CD14-positive monocyte (primary cell): ENCODE results near the gene HLA-F. TPM values are rescaled to one million over a fixed set of nuclear protein-coding genes. Genes with fewer than 3 reads are reported as not detected.
A peak's percentile ranks its signal among the peaks of the same experiment; 100 is the strongest.

Source experiments
- DNase-seq, 3 donors: peaks; one replicate each; pipeline ENCODE4 v3.0.0-alpha.2; 2011 to 2022
- H2AFZ ChIP-seq: 2 replicates; pipeline ENCODE4 v1.6.0; 2012; ENCODE audit warnings: mild to moderate bottlenecking, low read depth, low read length, inconsistent platforms; ENCODE audit not compliant: insufficient read depth, poor library complexity, severe bottlenecking
- H3K27ac ChIP-seq, 2 donors: 1 replicate in 1 of 2; 2 replicates in 1 of 2; pipeline ENCODE4 v1.5.1; 2012 to 2013; ENCODE audit warnings: low read length in 2 of 2, control low read depth in 1 of 2, inconsistent platforms in 1 of 2, low read depth in 1 of 2, mild to moderate bottlenecking in 1 of 2
- H3K27me3 ChIP-seq, 2 donors: one replicate each; pipeline versions ENCODE4 v1.6.0 to v1.6.1; 2011 to 2013; ENCODE audit warnings: low read length in 2 of 2; ENCODE audit not compliant: control insufficient read depth in 2 of 2, insufficient read depth in 2 of 2
- H3K36me3 ChIP-seq, 2 donors: replicated peaks in 1 of 2; 1 replicate in 1 of 2; 2 replicates in 1 of 2; pipeline versions ENCODE4 v1.5.1 to v1.6.1; 2012 to 2013; ENCODE audit warnings: low read length in 2 of 2, control low read depth in 1 of 2, inconsistent platforms in 1 of 2, mild to moderate bottlenecking in 1 of 2; ENCODE audit not compliant: insufficient read depth in 2 of 2, control insufficient read depth in 1 of 2
- H3K4me1 ChIP-seq, 2 donors: 1 replicate in 1 of 2; 2 replicates in 1 of 2; pipeline versions ENCODE4 v1.5.1 to v1.6.1; 2012 to 2013; ENCODE audit warnings: low read length in 2 of 2, control low read depth in 1 of 2, inconsistent platforms in 1 of 2, mild to moderate bottlenecking in 1 of 2, moderate library complexity in 1 of 2; ENCODE audit not compliant: insufficient read depth in 2 of 2, control insufficient read depth in 1 of 2
- H3K4me2 ChIP-seq: replicated peaks from 2 replicates; pipeline ENCODE3; 2012; ENCODE audit warnings: low read length, moderate library complexity, mild to moderate bottlenecking; ENCODE audit not compliant: poor library complexity, severe bottlenecking; ENCODE audit errors: extremely low read depth
- H3K4me3 ChIP-seq, 3 experiments: fragments of 200-600 bp in 1 of 3; sonication (generic) in 1 of 3; replicated peaks in 1 of 3; 1 replicate in 2 of 3; 2 replicates in 1 of 3; pipeline ENCODE4 v1.5.1; 2011 to 2013; ENCODE audit warnings: low read length in 3 of 3, mild to moderate bottlenecking in 3 of 3, control low read depth in 2 of 3, low read depth in 2 of 3, inconsistent platforms in 1 of 3, moderate library complexity in 1 of 3
- H3K79me2 ChIP-seq: 2 replicates; pipeline ENCODE4 v1.6.0; 2012; ENCODE audit warnings: mild to moderate bottlenecking, control low read depth, inconsistent platforms, low read length, moderate library complexity; ENCODE audit not compliant: insufficient read depth
- H3K9ac ChIP-seq: 2 replicates; pipeline ENCODE4 v1.6.0; 2017; ENCODE audit warnings: low read length, mild to moderate bottlenecking; ENCODE audit not compliant: insufficient read depth, poor library complexity, severe bottlenecking
- H3K9me3 ChIP-seq, 2 donors: replicated peaks in 1 of 2; 1 replicate in 1 of 2; 2 replicates in 1 of 2; pipeline versions ENCODE4 v1.5.1 to v1.6.1; 2012 to 2013; ENCODE audit warnings: low read length in 2 of 2, control low read depth in 1 of 2; ENCODE audit not compliant: control insufficient read depth in 1 of 2, insufficient read depth in 1 of 2
- H4K20me1 ChIP-seq: 2 replicates; pipeline ENCODE4 v1.6.0; 2012; ENCODE audit warnings: mild to moderate bottlenecking, low read length, control low read depth, moderate library complexity; ENCODE audit not compliant: insufficient read depth
- H3K27ac Mint-ChIP-seq, 7 donors: one replicate each; pipeline ENCODE4 v1.8.0; 2020; ENCODE audit warnings: mild to moderate bottlenecking in 7 of 7, mixed read lengths in 7 of 7, moderate library complexity in 6 of 7, inconsistent platforms in 2 of 7
- H3K27me3 Mint-ChIP-seq, 3 donors: one replicate each; pipeline ENCODE4 v1.8.0; 2021 to 2022; ENCODE audit warnings: low read depth in 3 of 3, mild to moderate bottlenecking in 3 of 3, mixed read lengths in 3 of 3, moderate library complexity in 3 of 3, inconsistent platforms in 1 of 3
- H3K36me3 Mint-ChIP-seq, 2 donors: one replicate each; pipeline ENCODE4 v1.8.0; 2020; ENCODE audit warnings: mixed read lengths in 2 of 2, inconsistent platforms in 1 of 2, mild to moderate bottlenecking in 1 of 2
- H3K4me1 Mint-ChIP-seq: one replicate; pipeline ENCODE4 v1.8.0; 2020; ENCODE audit warnings: mild to moderate bottlenecking, mixed read lengths
- H3K4me3 Mint-ChIP-seq, 2 donors: one replicate each; pipeline ENCODE4 v1.8.0; 2020; ENCODE audit warnings: mild to moderate bottlenecking in 2 of 2, mixed read lengths in 2 of 2, moderate library complexity in 1 of 2
- H3K9me3 Mint-ChIP-seq, 7 donors: one replicate each; pipeline ENCODE4 v1.8.0; 2020 to 2022; ENCODE audit warnings: mixed read lengths in 7 of 7, mild to moderate bottlenecking in 6 of 7, moderate library complexity in 6 of 7, inconsistent platforms in 2 of 7
- CTCF ChIP-seq: fragments of 200-600 bp; IDR thresholded peaks from one replicate; pipeline ENCODE4 v1.8.0; 2022; ENCODE audit warnings: antibody characterized with exemption, mild to moderate bottlenecking
- WGBS: methylation state at CpG from one replicate; pipeline ENCODE4 v1.1.5; 2013; ENCODE audit warnings: missing lambda C conversion rate; ENCODE audit not compliant: insufficient coverage; 5-methylcytosine and 5-hydroxymethylcytosine counted together
- intact Hi-C, 2 donors: fragments of 100-400 bp; cut with micrococcal nuclease; formaldehyde crosslinking; loops; one replicate each; pipeline versions ENCODE4 v1.15.0 to v1.15.1; 2023
- polyA plus RNA-seq, 3 donors: library from polyadenylated mRNA; depleted of rRNA in 1 of 3; unstranded in 2 of 3; stranded (reverse) in 1 of 3; fragments of 300-500 nt in 2 of 3; fragments of >200 nt in 1 of 3; fragmentation: Illumina TruSeq in 2 of 3; gene quantifications; 1 replicate in 2 of 3; 2 replicates in 1 of 3; pipeline ENCODE4 v1.2.3, GENCODE V29; 2012 to 2021

HLA-F gene
- polyA plus RNA-seq, 3 donors, result 283 to 816 (median 394) TPM

GRCh38 chr6:29724937-29725869 lies 2.0 kb downstream of the HLA-F start:
- WGBS, result 100% methylated on average over 5 of the region's 11 CpGs
- Mint-ChIP-seq H3K4me3 (peak overlapping the region; percentile 93 to 95), H3K27me3 (peaks cover 1 to 7% (median 5%) of the 10 kb centered on the region in 3 donors), H3K36me3 (peaks cover 45% of the 10 kb centered on the region in 2 donors), H3K4me1 (peaks cover 52% of the 10 kb centered on the region), H3K9me3 (peaks cover 0 to 8% (median 1%) of the 10 kb centered on the region in 7 donors), H3K27ac (peak overlapping the region in 6 of 7 donors; percentile 30 to 99 (median 96))
- Histone ChIP-seq H3K4me2 (peak overlapping the region; percentile 85), H3K4me3 (peak overlapping the region; percentile 80 to 99 (median 89)), H3K36me3 (peaks cover 42 to 46% of the 10 kb centered on the region in 2 donors), H3K79me2 (peaks cover 35% of the 10 kb centered on the region), H2AFZ (no peak overlapping the region), H3K9ac (peak overlapping the region; percentile 99), H4K20me1 (peaks cover 61% of the 10 kb centered on the region), H3K9me3 (no peaks in the 10 kb centered on the region), H3K27me3 (no peaks in the 10 kb centered on the region), H3K4me1 (peaks cover 18 to 22% of the 10 kb centered on the region in 2 donors), H3K27ac (peak overlapping the region in 1 of 2 donors; percentile 96)
- intact Hi-C loops, result loop anchor here in 1 of 2 donors (10.0 kb wide), 1 partner anchor 220 kb away; the partner anchor contains the start of gene HLA-A
- no peak for DNase-seq
- TF ChIP-seq CTCF, result no peak

GRCh38 chr6:29726001-29726400 lies 2.8 kb downstream of the HLA-F start:
- no peak overlapping the region for H2AFZ ChIP-seq
- WGBS, result no CpG with 5 or more reads among the region's 1 CpG
- H3K27ac ChIP-seq, result no peak overlapping the region
- peak overlapping the region; percentile 93 to 95 for H3K4me3 Mint-ChIP-seq
- peak overlapping the region in 1 of 3 experiments; percentile 99 for H3K4me3 ChIP-seq
- peaks cover 18 to 22% of the 10 kb centered on the region in 2 donors for H3K4me1 ChIP-seq
- H3K27ac Mint-ChIP-seq, result peak overlapping the region in 4 of 7 donors; percentile 30 to 66 (median 57)
- peaks cover 42 to 46% of the 10 kb centered on the region in 2 donors for H3K36me3 ChIP-seq
- H3K4me1 Mint-ChIP-seq, result peaks cover 54% of the 10 kb centered on the region
- H4K20me1 ChIP-seq, result peaks cover 61% of the 10 kb centered on the region
- peaks cover 1 to 7% (median 5%) of the 10 kb centered on the region in 3 donors for H3K27me3 Mint-ChIP-seq
- peaks cover 35% of the 10 kb centered on the region for H3K79me2 ChIP-seq
- H3K9ac ChIP-seq, result no peak overlapping the region
- peak overlapping the region; percentile 85 for H3K4me2 ChIP-seq
- TF ChIP-seq CTCF, result no peak
- no peaks in the 10 kb centered on the region for H3K9me3 ChIP-seq
- H3K36me3 Mint-ChIP-seq, result peaks cover 45% of the 10 kb centered on the region in 2 donors
- intact Hi-C loops, result loop anchor here in 1 of 2 donors (10.0 kb wide), 1 partner anchor 219 kb away; the partner anchor contains the start of gene HLA-A
- DNase-seq, result no peak
- no peaks in the 10 kb centered on the region for H3K27me3 ChIP-seq
- peaks cover 0 to 8% (median 1%) of the 10 kb centered on the region in 7 donors for H3K9me3 Mint-ChIP-seq
